ENCODE results near the gene ALOXE3.
"Not testable (repeated sequence)": the region's sequence is repeated elsewhere in the genome, so short reads cannot be mapped to it uniquely, and the experiment has no call there.

Gene ALOXE3

GRCh38 chr17:8096541-8096940 lies 21.8 kb downstream of the ALOXE3 start:
- no peak for DNase-seq (ENCODE audit: low read depth in 2 of 2)

DNA sequence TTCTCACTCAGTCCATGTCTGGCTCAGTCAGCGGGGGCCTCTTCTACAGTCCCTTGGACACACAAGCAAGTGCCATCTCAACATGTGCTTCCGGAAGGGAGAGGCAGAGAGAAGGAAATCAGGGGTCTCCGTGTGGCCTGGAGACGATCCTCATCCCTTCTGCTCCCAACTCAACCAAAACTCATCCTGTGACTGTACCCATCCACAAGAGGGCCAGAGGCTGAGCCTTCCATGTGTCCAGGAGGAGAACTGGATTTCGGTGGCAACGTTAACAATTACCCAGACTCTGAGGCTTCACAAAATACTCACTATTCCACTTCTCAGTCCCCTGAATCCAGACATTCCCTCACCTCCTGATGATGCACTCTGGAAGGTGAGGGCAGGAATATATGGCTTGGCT lies 23.0 kb downstream of the ALOXE3 start:
- DNase-seq (ENCODE audit: low read depth in 2 of 2) = no peak

DNA sequence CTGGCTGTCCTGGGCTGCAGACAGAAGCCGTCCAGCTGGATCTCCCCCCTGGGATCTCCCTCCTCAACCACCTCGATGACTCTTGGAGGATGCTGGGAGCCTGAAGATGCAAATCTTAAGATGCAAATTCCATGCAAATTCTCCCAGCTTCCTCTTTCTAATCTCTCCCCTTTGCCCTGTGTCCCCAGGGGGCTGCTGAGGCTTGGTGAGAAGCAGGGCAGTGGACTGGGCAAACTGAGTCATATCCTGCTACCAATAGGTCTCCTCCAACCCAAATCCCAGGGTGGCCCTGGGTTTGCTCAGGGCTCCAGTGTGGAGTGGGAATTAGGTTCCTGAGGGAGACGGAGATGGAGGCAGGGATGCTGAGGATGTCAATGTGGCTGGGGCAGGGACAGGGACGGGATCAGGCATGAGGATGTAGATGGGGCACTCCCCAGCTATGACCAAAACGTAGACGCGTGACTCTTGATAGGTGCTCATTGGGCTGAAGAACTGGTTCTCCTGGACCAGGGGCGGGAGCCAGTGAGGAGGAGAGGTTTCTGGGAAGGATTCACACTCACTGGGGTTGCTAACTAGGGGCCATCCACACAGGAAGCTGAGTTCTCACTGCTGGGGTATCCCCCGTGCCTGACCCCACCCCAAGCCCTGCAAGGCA lies 27.2 kb downstream of the ALOXE3 start:
- no peak for DNase-seq (ENCODE audit: low read depth in 2 of 2)

DNA sequence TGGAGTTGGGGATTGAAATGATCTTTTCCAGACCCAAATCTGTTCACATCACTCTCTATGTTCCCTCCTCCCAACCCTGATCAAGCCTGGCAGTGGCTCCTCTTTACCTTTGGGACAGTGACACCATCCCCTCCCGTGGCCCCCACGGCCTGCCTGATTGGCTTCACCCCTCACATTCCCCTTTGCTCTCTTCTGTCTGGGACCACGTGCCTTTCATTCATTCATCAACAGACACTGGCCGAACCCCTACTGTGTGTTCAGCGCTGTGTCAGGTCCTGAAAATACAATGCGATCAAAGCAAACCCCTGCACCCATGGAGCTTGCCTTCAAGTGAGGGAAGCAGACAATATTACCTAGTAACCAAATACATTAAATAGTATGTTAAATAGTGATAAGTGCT lies 28.6 kb downstream of the ALOXE3 start:
- DNase-seq (ENCODE audit: low read depth in 2 of 2) = no peak

DNA sequence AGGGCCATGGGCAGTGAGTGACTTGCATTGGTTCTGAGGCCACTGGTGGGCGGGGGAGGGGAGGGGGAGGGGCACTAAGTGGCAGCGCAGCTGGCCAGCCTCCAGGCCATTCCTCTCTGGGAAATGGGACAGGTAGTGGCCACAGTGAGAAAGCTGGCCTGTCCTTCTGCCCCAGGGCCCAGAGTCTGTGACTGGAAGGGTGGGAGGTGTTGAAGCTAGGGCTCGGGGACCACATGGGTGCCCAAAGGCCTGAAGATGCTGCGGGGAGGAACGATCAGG lies 30.4 kb downstream of the ALOXE3 start:
- DNase-seq (ENCODE audit: low read depth in 2 of 2) = no peak

DNA sequence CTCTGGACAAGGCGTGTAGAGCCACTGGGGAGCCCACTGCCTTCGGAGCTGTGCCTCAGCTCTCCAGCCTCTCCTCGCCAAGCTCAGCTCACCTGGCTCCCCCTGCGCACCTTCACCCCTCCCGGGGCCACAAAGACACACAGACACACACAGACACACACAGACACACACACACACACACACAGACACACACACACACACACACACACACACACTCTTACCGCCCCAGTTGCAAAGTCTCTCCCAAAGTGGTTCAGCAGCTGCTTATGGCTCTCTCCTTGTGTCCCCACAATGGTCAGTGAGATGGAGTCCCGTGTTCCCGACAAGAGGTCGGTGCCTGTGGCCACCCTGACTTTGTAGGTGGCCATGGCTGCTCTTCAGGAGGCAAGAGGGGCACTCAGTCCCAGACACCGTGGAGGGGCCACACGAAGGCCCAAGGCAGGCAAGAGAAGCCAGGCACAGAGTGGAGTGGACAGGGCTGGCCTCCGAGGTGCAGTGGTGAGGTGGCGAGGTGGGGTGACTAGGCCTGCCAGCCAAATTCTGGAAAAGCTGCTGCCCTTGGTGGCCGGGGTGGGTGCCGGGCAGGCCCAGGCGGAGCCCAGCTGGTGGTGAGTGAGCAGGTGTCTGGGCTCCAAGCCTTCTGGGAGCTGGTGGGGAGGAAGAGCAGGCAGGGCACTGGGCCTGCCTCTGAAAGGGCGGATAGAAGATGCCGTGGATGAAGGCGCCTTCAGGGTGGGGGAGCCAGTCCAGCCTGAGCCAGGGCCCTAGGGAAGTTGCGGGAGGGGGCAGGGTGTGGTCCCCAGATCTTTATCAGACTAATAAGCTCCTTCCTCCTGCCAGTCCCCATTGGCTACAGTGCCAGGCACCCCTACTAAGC lies 31.0 kb downstream of the ALOXE3 start, which contains the start of gene ALOX12B:
Gene ALOX12B, minus strand, starts transcription at position 642 of the 877 bp plus-strand sequence. Its CDS starts 274 bp downstream, at position 368.
- no peak for DNase-seq (ENCODE audit: low read depth in 2 of 2)

GRCh38 chr17:8084250-8084649 lies 34.1 kb downstream of the ALOXE3 start:
- DNase-seq (ENCODE audit: low read depth in 2 of 2) = no peak

DNA sequence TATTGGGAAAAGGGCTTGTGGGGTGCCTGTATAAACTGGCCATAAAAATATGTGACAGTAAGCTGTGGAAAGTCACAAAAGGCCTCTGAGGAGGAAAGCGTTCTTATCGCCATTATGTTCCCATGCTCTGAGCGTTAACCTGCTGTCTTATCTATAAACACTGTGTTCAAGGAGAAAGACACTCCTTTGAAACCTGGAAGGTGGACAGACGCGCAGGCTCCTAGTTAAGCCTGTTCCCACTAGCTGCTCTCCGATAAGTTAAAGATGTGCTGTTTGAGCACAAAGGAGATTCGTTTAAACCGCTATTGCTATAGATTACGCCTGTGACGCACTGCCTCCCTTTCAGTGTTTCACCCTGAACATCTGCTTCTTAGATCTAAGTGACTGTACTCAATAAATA lies 36.0 kb downstream of the ALOXE3 start:
- no peak for DNase-seq (ENCODE audit: low read depth in 2 of 2)

GRCh38 chr17:8081876-8082275 lies 36.4 kb downstream of the ALOXE3 start:
- no peak for DNase-seq (ENCODE audit: low read depth in 2 of 2)

- no peak for DNase-seq (ENCODE audit: low read depth in 2 of 2)
Measured at GRCh38 chr17:8080799-8081219, 37.5 kb downstream of the ALOXE3 start.

DNA sequence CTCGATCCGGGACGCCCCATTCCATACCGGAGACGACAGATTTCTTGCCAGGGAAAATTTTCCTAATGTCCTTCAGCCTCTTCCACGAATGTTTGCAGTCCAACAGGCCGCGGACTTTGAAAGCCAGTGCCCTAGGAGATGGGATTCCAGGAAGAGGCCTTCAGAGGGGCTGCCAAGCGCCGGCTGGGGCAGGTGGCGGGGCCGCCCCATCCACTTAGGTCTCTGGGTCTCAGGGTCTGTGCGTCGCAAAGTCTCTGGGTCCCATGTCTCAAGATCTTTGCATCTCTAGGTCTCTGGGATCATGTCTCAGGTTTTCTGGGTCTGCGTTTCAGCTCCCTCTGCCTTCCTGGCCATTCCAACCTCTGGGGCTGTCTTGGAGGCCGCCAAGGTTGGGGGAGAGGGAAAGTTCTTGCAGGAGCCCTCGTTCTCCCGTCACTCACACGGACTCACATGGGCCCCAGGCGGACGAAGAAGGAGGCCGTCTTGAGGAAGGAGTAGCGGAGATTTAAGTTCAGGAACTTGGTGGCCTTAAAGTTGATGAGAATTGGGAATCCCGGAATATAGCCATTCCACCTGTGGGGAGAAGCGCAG lies 38.0 kb downstream of the ALOXE3 start:
- DNase-seq (ENCODE audit: low read depth in 2 of 2) = no peak

DNA sequence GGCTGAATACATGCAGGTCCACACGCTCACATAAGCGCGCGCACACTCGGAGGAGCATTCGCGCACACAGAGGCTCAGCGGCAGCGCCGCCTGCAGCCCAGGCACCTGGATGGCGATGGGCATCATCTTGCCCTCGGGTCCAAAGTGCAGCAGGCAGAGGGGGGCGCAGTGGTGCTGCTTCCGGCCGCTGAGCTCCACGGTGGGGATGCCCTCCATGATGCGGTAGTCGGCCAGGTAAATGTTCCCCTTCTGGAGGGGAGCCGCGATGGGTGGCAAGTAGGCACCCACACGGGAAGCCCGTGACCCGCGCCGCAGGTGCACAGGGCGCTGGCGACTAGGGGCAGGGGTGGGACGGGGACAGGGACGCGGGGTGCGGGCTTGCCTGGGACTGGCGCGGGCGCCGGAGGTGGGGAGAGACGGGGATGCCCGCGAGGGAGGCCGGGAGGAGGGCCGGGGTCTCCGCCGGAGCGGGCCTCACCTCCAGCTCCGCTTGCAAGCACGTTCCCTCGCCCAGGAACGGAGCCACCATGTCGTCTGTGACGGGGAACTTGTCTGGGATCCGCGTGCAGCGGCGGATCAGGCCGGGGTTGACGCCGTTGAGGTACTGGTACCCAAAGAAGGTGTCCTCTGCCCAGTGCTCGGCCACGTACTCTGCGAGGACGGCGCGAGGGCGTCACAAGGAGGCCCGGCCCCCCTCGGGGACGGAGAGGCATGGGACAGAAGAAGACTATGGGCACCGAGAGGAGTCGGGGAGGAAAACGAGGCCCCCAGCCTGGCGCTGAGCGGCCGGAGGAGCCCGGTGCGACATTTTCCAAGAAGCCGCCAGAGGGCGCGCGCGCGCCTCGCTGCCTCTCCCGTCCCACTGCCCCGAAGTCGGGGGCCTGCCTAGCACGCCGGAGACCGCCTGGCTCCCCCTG lies 38.8 kb downstream of the ALOXE3 start:
- peak; percentile 66 to 75 for DNase-seq (ENCODE audit: low read depth in 2 of 2)

DNA sequence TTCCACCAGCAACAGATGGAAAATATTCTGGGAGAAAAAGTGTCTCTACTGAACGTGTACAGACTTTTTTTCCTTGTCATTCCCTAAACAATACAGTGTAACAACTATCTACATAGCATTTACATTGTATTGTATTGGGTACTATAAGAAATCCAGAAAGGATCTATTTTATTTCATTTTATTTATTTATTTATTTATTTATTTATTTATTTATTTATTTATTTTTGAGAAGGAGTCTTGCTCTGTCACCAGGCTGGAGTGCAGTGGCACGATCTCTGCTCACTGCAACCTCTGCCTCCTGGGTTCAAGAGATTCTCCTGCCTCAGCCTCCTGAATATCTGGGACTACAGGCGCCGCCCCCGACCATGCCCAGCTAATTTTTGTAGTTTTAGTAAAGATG lies 40.4 kb downstream of the ALOXE3 start:
- not testable (repeated sequence) for DNase-seq (ENCODE audit: low read depth in 2 of 2)

DNA sequence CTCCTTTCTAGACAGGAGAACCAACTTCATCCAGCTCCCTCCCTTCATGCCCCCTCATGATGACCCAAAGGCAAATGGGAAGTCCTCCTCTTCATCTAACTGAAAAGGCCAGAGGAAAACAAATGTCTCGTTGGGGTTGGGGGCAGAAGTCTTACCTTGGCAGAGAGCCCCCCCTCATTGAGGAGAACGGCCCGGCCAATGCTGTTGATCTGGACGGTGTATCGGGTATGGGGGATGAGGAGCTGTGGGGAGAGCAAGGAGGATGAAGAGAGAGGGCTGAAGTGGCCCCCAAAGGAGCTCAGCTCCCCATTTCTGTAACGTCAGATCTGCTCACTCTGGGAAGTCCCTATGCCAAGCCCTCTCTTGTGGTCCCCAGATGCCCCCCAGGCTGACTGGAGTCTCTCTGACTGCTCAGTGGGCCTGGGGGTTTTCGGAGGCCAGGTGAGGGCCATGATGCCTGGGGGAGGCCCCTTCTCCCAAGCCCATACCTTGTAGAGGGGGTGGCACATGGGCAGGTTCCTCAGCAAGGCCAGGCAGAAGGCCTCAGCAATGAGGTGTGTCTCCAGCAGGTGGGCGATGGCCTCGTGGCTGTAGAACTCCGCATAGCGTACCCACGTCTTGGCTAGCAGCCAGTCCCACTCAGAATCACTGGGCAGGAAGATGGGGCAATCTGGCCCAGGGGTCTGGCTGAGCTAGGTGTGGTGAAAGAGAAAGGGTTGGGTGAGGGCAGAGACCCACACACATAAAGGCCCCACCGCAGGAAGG lies 41.6 kb downstream of the ALOXE3 start:
- DNase-seq (ENCODE audit: low read depth in 2 of 2) = no peak

- DNase-seq (ENCODE audit: low read depth in 2 of 2) = no peak
Measured at GRCh38 chr17:8075574-8076342, 42.6 kb downstream of the ALOXE3 start.

- no peak for DNase-seq (ENCODE audit: low read depth in 2 of 2)
Measured at GRCh38 chr17:8075081-8075480, 43.2 kb downstream of the ALOXE3 start.

DNA sequence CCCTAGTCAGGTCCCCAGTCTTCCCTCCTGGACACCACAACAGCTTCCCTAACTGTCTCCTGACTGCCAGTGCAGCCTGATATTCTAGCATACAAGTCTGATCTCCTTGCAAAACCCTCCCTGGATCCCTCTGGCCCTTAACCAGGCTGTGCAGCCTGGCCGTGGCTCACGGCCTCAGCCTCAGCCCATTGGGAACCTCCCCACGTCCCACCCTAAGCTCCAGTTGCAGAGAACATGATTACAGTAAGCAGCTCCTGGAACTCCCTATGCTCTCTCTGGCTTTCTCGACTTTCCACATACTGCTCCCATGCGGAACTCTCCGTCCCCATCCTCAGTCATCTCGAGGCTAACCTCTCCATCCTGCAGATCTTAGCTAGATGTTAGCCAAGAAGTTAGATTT lies 43.8 kb downstream of the ALOXE3 start:
- no peak for DNase-seq (ENCODE audit: low read depth in 2 of 2)

- DNase-seq (ENCODE audit: low read depth in 2 of 2) = peak; percentile 81 to 86
Measured at GRCh38 chr17:8073627-8074484, 44.5 kb downstream of the ALOXE3 start.

- no peak for DNase-seq (ENCODE audit: low read depth in 2 of 2)
Measured at GRCh38 chr17:8072729-8073461, 45.4 kb downstream of the ALOXE3 start.

Measured in activated CD4-positive, alpha-beta T cell treated with anti-CD3 and anti-CD28 coated beads for 24 hours (primary cell).